HepG2 (cell line): ENCODE results near the gene ARID3C. TPM values are rescaled to one million over a fixed set of nuclear protein-coding genes. Genes with fewer than 3 reads are reported as not detected.

Experiments
- CBFB ChIP-seq: sonication (generic); formaldehyde crosslinking; IDR thresholded peaks from 2 replicates; pipeline ENCODE4 v1.4.0; 2020; ENCODE audit warnings: missing genetic modification reagents
- JUNB ChIP-seq: sonication (generic); formaldehyde crosslinking; IDR thresholded peaks from 2 replicates; pipeline ENCODE4 v1.8.0; 2022; ENCODE audit warnings: missing genetic modification reagents, mild to moderate bottlenecking, borderline replicate concordance
- MEF2D ChIP-seq: sonication (generic); formaldehyde crosslinking; IDR thresholded peaks from 2 replicates; pipeline ENCODE4 v1.5.1; 2020; ENCODE audit warnings: mild to moderate bottlenecking, missing genetic modification reagents
- NFE2 ChIP-seq: sonication (generic); formaldehyde crosslinking; IDR thresholded peaks from 2 replicates; pipeline ENCODE4 v1.4.0; 2020; ENCODE audit warnings: missing genetic modification reagents
- NR2F2 ChIP-seq: IDR thresholded peaks from 2 replicates; pipeline ENCODE4 v1.6.1; 2012; ENCODE audit warnings: low read depth, inconsistent platforms, borderline replicate concordance
- POLR2AphosphoS2 ChIP-seq: IDR thresholded peaks from 2 replicates; pipeline ENCODE4 v1.6.1; 2011; ENCODE audit warnings: low read depth, low read length, improper control_type of control experiment
- RXRB ChIP-seq: IDR thresholded peaks from 2 replicates; pipeline ENCODE4 v1.6.1; 2016; ENCODE audit warnings: borderline replicate concordance, missing genetic modification reagents, missing compliant biosample characterization
- SALL1 ChIP-seq: sonication (generic); formaldehyde crosslinking; IDR thresholded peaks from 2 replicates; pipeline ENCODE4 v1.8.0; 2022; ENCODE audit warnings: mild to moderate bottlenecking, missing genetic modification reagents
- SOX5 ChIP-seq: IDR thresholded peaks from 2 replicates; pipeline ENCODE4 v1.6.1; 2016; ENCODE audit warnings: borderline replicate concordance
- ZFP90 ChIP-seq: sonication (generic); formaldehyde crosslinking; IDR thresholded peaks from 2 replicates; pipeline ENCODE4 v1.8.0; 2022; ENCODE audit warnings: missing genetic modification reagents, mild to moderate bottlenecking, inconsistent platforms, borderline replicate concordance
- ZNF34 ChIP-seq: sonication (generic); formaldehyde crosslinking; IDR thresholded peaks from 2 replicates; pipeline ENCODE4 v1.4.0; 2020; ENCODE audit warnings: mild to moderate bottlenecking, missing genetic modification reagents, borderline replicate concordance
- ZNF570 ChIP-seq: sonication (generic); formaldehyde crosslinking; IDR thresholded peaks from 2 replicates; pipeline ENCODE4 v1.4.0; 2020; ENCODE audit warnings: mild to moderate bottlenecking, missing genetic modification reagents, borderline replicate concordance
- ZNF607 ChIP-seq: sonication (generic); formaldehyde crosslinking; IDR thresholded peaks from 2 replicates; pipeline ENCODE4 v1.5.1; 2020; ENCODE audit warnings: missing genetic modification reagents, mild to moderate bottlenecking, borderline replicate concordance
- ZNF777 ChIP-seq: sonication (generic); formaldehyde crosslinking; IDR thresholded peaks from 2 replicates; pipeline ENCODE4 v1.4.0; 2020; ENCODE audit warnings: missing genetic modification reagents
- polyA plus RNA-seq, 8 experiments: library from polyadenylated mRNA; depleted of rRNA in 3 of 8; stranded (reverse) in 7 of 8; unstranded in 1 of 8; fragments of >200 nt; fragmentation: Illumina TruSeq in 4 of 8; extraction: Trizol in 4 of 8; gene quantifications; 2 replicates each; pipeline versions ENCODE4 v1.2.1 to v1.2.3, GENCODE V29; 2011 to 2016; ENCODE audit warnings: low read depth in 4 of 8, missing spikeins in 1 of 8, mixed read lengths in 1 of 8; ENCODE audit not compliant: insufficient read depth in 1 of 8
- total RNA-seq, 5 experiments: library from RNA; depleted of rRNA; stranded (reverse); fragments of >200 nt; fragmentation: Illumina TruSeq; extraction: Trizol; gene quantifications; 2 replicates each; pipeline ENCODE4 v1.2.3, GENCODE V29; 2016; ENCODE audit warnings: low read depth in 1 of 5
- TF ChIP-seq, protein P1 (sequence below): sonication (generic); formaldehyde crosslinking; IDR thresholded peaks from 2 replicates; pipeline ENCODE4 v1.4.0; 2020; ENCODE audit warnings: missing genetic modification reagents
- TF ChIP-seq, protein P2 (sequence below): sonication (generic); formaldehyde crosslinking; IDR thresholded peaks from 2 replicates; pipeline ENCODE4 v1.4.0; 2020; ENCODE audit warnings: missing genetic modification reagents, low read depth, mild to moderate bottlenecking, borderline replicate concordance
- TF ChIP-seq, protein P3 (sequence below): sonication (generic); formaldehyde crosslinking; IDR thresholded peaks from 2 replicates; pipeline ENCODE4 v1.4.0; 2020; ENCODE audit warnings: missing genetic modification reagents
- TF ChIP-seq, protein P4 (sequence below), 2 experiments: sonication (generic) in 1 of 2; formaldehyde crosslinking in 1 of 2; IDR thresholded peaks; 2 replicates each; pipeline versions ENCODE4 v1.4.0 to v1.6.1; 2016 to 2020; ENCODE audit warnings: borderline replicate concordance in 1 of 2, low read depth in 1 of 2, mild to moderate bottlenecking in 1 of 2, missing genetic modification reagents in 1 of 2

ARID3C gene
- total and polyA plus RNA-seq, 2 of the 13 experiments (the other 11 are each of a cell fraction or from before 2014, with no cell fraction given): not detected

DNA sequence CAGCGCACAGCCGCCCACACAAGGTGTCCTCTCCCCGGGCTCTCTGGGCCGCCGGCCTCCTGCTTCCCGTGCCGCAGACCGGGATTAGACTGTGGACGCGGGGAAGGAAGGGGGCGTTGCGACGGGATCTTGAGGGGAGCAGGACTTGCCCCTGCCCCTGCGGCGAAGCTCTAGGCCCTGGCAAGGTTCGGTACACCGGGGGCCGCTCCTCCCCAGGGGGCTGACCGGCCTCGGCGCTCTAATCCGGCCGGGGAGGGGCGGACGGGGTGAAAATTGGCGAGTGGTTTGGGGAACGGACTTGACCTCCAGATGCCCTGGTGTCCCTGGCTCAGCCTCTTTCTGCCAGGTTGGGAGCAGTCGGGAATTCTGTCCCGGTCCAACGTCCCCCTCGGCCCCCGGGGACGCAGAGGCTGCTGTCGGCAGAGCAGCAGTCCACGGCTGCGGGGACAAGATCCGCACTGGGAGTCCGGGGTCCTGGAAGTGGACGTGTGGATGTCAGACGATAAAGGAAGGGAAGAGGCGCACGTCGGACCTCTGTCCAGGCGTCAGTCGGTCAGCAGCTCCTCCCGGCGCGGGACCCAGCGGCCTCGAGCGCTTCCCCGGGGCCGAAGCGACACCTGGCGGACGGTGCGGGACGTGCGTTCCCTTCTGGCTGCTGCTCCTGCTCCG, 37.5 kb downstream of the ARID3C start (continued):
- TF ChIP-seq, protein P1, sequence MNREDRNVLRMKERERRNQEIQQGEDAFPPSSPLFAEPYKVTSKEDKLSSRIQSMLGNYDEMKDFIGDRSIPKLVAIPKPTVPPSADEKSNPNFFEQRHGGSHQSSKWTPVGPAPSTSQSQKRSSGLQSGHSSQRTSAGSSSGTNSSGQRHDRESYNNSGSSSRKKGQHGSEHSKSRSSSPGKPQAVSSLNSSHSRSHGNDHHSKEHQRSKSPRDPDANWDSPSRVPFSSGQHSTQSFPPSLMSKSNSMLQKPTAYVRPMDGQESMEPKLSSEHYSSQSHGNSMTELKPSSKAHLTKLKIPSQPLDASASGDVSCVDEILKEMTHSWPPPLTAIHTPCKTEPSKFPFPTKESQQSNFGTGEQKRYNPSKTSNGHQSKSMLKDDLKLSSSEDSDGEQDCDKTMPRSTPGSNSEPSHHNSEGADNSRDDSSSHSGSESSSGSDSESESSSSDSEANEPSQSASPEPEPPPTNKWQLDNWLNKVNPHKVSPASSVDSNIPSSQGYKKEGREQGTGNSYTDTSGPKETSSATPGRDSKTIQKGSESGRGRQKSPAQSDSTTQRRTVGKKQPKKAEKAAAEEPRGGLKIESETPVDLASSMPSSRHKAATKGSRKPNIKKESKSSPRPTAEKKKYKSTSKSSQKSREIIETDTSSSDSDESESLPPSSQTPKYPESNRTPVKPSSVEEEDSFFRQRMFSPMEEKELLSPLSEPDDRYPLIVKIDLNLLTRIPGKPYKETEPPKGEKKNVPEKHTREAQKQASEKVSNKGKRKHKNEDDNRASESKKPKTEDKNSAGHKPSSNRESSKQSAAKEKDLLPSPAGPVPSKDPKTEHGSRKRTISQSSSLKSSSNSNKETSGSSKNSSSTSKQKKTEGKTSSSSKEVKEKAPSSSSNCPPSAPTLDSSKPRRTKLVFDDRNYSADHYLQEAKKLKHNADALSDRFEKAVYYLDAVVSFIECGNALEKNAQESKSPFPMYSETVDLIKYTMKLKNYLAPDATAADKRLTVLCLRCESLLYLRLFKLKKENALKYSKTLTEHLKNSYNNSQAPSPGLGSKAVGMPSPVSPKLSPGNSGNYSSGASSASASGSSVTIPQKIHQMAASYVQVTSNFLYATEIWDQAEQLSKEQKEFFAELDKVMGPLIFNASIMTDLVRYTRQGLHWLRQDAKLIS (CRISPR knock-in tag): no peak
- 0 out of 2 replicates have a peak, but pooled peaks have one; percentile 12 for TF ChIP-seq SALL1 (CRISPR knock-in tag)
- TF ChIP-seq NR2F2: no peak
- no peak for TF ChIP-seq ZNF607 (CRISPR knock-in tag)
- no peak for TF ChIP-seq MEF2D
- TF ChIP-seq RXRB (CRISPR knock-in tag): 0 out of 2 replicates have a peak, but pooled peaks have one; percentile 10
- TF ChIP-seq ZNF570 (CRISPR knock-in tag): no peak
- no peak for TF ChIP-seq JUNB
- TF ChIP-seq POLR2AphosphoS2: no peak
- TF ChIP-seq, protein P2, sequence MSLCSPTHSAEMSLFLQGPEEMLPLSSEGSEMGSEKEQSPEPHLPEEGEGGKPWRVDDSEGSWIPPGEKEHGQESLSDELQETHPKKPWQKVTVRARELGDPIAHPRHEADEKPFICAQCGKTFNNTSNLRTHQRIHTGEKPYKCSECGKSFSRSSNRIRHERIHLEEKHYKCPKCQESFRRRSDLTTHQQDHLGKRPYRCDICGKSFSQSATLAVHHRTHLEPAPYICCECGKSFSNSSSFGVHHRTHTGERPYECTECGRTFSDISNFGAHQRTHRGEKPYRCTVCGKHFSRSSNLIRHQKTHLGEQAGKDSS (CRISPR knock-in tag): 0 out of 2 replicates have a peak, but pooled peaks have one; percentile 44
- TF ChIP-seq, protein P3, sequence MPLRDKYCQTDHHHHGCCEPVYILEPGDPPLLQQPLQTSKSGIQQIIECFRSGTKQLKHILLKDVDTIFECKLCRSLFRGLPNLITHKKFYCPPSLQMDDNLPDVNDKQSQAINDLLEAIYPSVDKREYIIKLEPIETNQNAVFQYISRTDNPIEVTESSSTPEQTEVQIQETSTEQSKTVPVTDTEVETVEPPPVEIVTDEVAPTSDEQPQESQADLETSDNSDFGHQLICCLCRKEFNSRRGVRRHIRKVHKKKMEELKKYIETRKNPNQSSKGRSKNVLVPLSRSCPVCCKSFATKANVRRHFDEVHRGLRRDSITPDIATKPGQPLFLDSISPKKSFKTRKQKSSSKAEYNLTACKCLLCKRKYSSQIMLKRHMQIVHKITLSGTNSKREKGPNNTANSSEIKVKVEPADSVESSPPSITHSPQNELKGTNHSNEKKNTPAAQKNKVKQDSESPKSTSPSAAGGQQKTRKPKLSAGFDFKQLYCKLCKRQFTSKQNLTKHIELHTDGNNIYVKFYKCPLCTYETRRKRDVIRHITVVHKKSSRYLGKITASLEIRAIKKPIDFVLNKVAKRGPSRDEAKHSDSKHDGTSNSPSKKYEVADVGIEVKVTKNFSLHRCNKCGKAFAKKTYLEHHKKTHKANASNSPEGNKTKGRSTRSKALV (CRISPR knock-in tag): peak; percentile 94
- TF ChIP-seq, protein P4, sequence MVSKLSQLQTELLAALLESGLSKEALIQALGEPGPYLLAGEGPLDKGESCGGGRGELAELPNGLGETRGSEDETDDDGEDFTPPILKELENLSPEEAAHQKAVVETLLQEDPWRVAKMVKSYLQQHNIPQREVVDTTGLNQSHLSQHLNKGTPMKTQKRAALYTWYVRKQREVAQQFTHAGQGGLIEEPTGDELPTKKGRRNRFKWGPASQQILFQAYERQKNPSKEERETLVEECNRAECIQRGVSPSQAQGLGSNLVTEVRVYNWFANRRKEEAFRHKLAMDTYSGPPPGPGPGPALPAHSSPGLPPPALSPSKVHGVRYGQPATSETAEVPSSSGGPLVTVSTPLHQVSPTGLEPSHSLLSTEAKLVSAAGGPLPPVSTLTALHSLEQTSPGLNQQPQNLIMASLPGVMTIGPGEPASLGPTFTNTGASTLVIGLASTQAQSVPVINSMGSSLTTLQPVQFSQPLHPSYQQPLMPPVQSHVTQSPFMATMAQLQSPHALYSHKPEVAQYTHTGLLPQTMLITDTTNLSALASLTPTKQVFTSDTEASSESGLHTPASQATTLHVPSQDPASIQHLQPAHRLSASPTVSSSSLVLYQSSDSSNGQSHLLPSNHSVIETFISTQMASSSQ (IDR thresholded peaks at IDR 0.05; ENCODE audit: low read depth): no peak
- TF ChIP-seq, protein P4 (CRISPR knock-in tag; IDR thresholded peaks at IDR 0.05; ENCODE audit: borderline replicate concordance): no peak
- peak; percentile 42; the same call in 1 of the 2 replicates for TF ChIP-seq CBFB (CRISPR knock-in tag)
- TF ChIP-seq ZNF34 (CRISPR knock-in tag): no peak
- TF ChIP-seq SOX5: 0 out of 2 replicates have a peak, but pooled peaks have one; percentile 19
- TF ChIP-seq ZFP90 (CRISPR knock-in tag): no peak
- no peak for TF ChIP-seq NFE2 (CRISPR knock-in tag)
- peak; percentile 94 for TF ChIP-seq ZNF777
